GM21825 (cell line): ENCODE data around the gene UBE2O.

ENCODE experiments used
- ATAC-seq: cut with Tn5 transposase; IDR thresholded peaks from one replicate; pipeline ENCODE4 v1.9.1; 2021; ENCODE audit warnings: mild to moderate bottlenecking, moderate library complexity; ENCODE audit not compliant: unreplicated experiment

UBE2O gene

GRCh38 chr17:76487451-76488192 is 34.7 kb upstream of the UBE2O start:
- ATAC-seq, result no peak

- ATAC-seq, result no peak
Measured at GRCh38 chr17:76485569-76485968, 32.6 kb upstream of the UBE2O start.

GRCh38 chr17:76484228-76484725 is 31.3 kb upstream of the UBE2O start:
- no peak for ATAC-seq

- ATAC-seq, result peak; percentile 57
Measured at GRCh38 chr17:76481071-76481655, 28.2 kb upstream of the UBE2O start.

GRCh38 chr17:76480632-76481031 is 27.7 kb upstream of the UBE2O start:
- ATAC-seq, result no peak

- ATAC-seq, result no peak
Measured at GRCh38 chr17:76479515-76480060, 26.6 kb upstream of the UBE2O start.

- no peak for ATAC-seq
Measured at GRCh38 chr17:76478730-76479514, 26.0 kb upstream of the UBE2O start.

GRCh38 chr17:76478097-76478496 is 25.1 kb upstream of the UBE2O start:
- no peak for ATAC-seq

GRCh38 chr17:76477576-76477975 is 24.6 kb upstream of the UBE2O start:
- ATAC-seq, result no peak

GRCh38 chr17:76476736-76477135 is 23.8 kb upstream of the UBE2O start:
- ATAC-seq, result no peak

GRCh38 chr17:76475302-76475701 is 22.4 kb upstream of the UBE2O start:
- ATAC-seq, result no peak

- ATAC-seq, result no peak
Measured at GRCh38 chr17:76474894-76475293, 21.9 kb upstream of the UBE2O start.

GRCh38 chr17:76474238-76474637 is 21.3 kb upstream of the UBE2O start:
- no peak for ATAC-seq

- no peak for ATAC-seq
Measured at GRCh38 chr17:76473541-76473985, 20.6 kb upstream of the UBE2O start.

GRCh38 chr17:76472726-76473125 is 19.8 kb upstream of the UBE2O start:
- no peak for ATAC-seq

- no peak for ATAC-seq
Measured at GRCh38 chr17:76472258-76472645, 19.3 kb upstream of the UBE2O start.

- ATAC-seq, result no peak
Measured at GRCh38 chr17:76471498-76472257, 18.7 kb upstream of the UBE2O start.

GRCh38 chr17:76469991-76470739 is 17.2 kb upstream of the UBE2O start:
- no peak for ATAC-seq

GRCh38 chr17:76469076-76469990 is 16.4 kb upstream of the UBE2O start:
- ATAC-seq, result no peak
